ENCODE results near the gene KCNA2.

KCNA2 gene

GRCh38 chr1:110605446-110605845 is 712 bp downstream of the KCNA2 start:
- no peak overlapping the region for H3K27ac ChIP-seq

DNA sequence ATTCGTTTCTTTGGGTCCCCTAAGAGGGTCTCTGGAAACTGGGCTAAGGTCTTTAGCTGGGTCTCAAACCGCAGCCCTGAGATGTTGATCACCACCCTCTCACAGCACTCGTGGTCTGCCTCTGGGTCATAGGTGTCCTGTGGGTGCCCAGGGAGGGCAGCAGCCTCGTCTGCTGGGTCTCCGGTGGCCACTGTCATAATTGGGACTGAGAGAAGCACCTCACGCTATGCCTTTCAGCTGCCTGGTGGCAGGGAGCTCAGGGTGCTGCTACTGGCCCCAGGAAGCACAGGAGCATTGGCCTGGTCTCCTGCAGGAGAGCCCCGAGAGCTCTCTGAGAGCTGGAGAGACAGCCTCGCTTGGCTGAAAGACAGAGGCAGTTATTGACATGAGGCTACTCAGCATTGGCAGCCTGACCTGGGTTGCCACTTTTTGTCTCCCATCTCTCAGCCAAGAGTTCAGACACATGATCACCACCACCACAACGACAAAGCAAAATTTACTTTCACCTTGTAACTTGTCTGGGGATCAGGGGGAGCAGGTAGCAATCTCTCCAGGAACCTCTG is 1.5 kb downstream of the KCNA2 start:
- H3K27ac ChIP-seq, result no peak overlapping the region
- no peak for DNase-seq (ENCODE audit: low read depth, low spot score)

More at GRCh38 chr1:110605446-110605845, 712 bp downstream of the KCNA2 start:
- no peak for DNase-seq (ENCODE audit: low read depth, low spot score)

DNA sequence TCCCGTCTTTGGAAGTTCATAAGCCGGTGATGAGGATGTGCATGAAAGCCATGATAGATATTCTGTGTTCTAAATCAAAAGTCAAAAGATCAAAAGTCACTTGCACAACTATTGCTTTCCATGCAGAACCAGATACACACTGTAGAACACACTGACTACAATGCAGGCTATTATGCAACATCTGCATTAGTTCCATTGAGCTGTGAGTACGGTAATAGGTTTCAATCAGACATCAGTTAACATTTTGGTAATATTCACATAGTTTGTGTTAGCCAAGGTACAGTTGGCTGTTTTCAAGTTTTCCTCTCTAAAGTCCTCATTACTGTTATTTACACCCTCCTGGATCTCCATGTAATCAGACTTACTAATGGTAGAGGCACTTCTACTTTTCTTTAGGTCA is 3.1 kb downstream of the KCNA2 start:
- no peak for DNase-seq (ENCODE audit: low read depth, low spot score)
- no peak overlapping the region for H3K27ac ChIP-seq

- DNase-seq (ENCODE audit: low read depth, low spot score), result no peak
- H3K27ac ChIP-seq, result no peak overlapping the region
Measured at GRCh38 chr1:110602466-110602865, 3.7 kb downstream of the KCNA2 start.

GRCh38 chr1:110601332-110601731 is 4.8 kb downstream of the KCNA2 start:
- DNase-seq (ENCODE audit: low read depth, low spot score), result no peak
- no peak overlapping the region for H3K27ac ChIP-seq

GRCh38 chr1:110600716-110601115 is 5.4 kb downstream of the KCNA2 start:
- no peak for DNase-seq (ENCODE audit: low read depth, low spot score)
- no peak overlapping the region for H3K27ac ChIP-seq

DNA sequence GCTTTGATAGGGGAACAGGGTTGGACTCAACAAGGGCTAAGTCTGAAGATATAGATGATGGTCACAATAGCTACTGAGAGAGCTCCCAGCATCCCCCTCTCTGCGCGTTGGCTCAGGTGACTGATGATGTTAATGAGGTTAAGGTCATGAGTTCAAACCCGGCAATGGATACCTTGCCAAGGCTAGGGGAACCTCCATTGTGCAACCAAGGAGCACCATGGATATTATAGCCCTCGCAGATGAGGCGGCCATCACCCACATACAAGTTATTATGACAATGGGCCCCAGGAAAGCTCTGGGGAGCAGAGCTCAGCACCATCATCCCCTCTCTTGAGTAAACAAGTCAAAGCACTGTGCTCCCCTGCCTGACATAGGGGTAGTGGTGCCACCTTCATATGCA is 8.2 kb downstream of the KCNA2 start:
- no peak for DNase-seq (ENCODE audit: low read depth, low spot score)
- no peak overlapping the region for H3K27ac ChIP-seq

- H3K27ac ChIP-seq, result no peak overlapping the region
- no peak for DNase-seq (ENCODE audit: low read depth, low spot score)
Measured at GRCh38 chr1:110596312-110596711, 9.8 kb downstream of the KCNA2 start.

GRCh38 chr1:110595353-110595710 is 10.8 kb downstream of the KCNA2 start:
- no peak overlapping the region for H3K27ac ChIP-seq
- no peak for DNase-seq (ENCODE audit: low read depth, low spot score)

GRCh38 chr1:110594456-110595352 is 11.5 kb downstream of the KCNA2 start:
- no peak overlapping the region for H3K27ac ChIP-seq
- DNase-seq (ENCODE audit: low read depth, low spot score), result no peak

DNA sequence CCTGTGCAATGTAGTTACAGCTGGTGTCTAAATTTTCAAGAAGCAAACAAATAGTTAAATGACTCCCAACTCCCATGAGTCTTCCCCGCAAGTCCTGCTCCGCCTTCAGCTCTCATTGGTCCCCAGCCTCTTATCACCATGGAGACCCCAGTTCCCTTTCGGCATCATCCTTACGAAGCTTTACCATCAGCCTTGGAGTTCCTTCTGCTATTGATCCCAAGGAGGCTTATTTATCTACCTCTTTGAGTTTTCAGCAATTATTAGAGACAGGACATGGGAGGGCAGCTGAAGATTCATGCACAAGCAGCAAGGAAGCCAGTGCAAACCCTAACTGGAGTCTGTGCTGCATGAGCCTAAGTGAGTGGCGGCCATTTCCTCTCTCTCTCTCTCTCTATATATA is 12.3 kb downstream of the KCNA2 start:
- DNase-seq (ENCODE audit: low read depth, low spot score), result no peak
- H3K27ac ChIP-seq, result no peak overlapping the region

GRCh38 chr1:110591956-110592355 is 14.2 kb downstream of the KCNA2 start:
- no peak for DNase-seq (ENCODE audit: low read depth, low spot score)
- no peak overlapping the region for H3K27ac ChIP-seq

- no peak for DNase-seq (ENCODE audit: low read depth, low spot score)
- no peak overlapping the region for H3K27ac ChIP-seq
Measured at GRCh38 chr1:110588991-110589390, 17.2 kb downstream of the KCNA2 start.

- DNase-seq (ENCODE audit: low read depth, low spot score), result no peak
Measured at GRCh38 chr1:110588486-110588885, 17.7 kb downstream of the KCNA2 start.

GRCh38 chr1:110587906-110588305 is 18.3 kb downstream of the KCNA2 start:
- H3K27ac ChIP-seq, result no peak overlapping the region
- DNase-seq (ENCODE audit: low read depth, low spot score), result no peak

More at GRCh38 chr1:110588486-110588885, 17.7 kb downstream of the KCNA2 start:
- H3K27ac ChIP-seq, result no peak overlapping the region

- no peak overlapping the region for H3K27ac ChIP-seq
- no peak for DNase-seq (ENCODE audit: low read depth, low spot score)
Measured at GRCh38 chr1:110585481-110585880, 20.7 kb downstream of the KCNA2 start.

- no peak for DNase-seq (ENCODE audit: low read depth, low spot score)
- no peak overlapping the region for H3K27ac ChIP-seq
Measured at GRCh38 chr1:110584045-110584444, 22.1 kb downstream of the KCNA2 start.

GRCh38 chr1:110583505-110583904 is 22.7 kb downstream of the KCNA2 start:
- DNase-seq (ENCODE audit: low read depth, low spot score), result no peak
- no peak overlapping the region for H3K27ac ChIP-seq

DNA sequence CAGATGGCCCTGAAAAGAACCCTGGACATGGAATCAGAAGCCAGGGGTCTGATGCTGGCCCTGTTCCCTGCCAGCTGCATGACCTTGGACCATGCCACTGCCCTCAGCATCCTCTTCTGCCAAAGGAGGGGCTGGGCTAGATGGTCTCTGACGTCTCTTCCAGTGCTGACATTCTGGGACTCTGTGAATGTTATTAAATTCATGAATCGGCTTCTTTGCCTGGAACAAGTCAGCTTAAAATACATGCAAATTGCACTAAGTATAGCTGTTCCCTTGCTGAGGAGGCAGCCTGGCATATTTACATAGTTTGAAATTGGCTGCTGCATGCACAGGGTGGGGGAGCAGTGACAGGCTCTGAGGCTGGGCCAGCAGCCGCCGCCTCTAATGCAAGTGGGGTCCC is 23.8 kb downstream of the KCNA2 start:
- no peak overlapping the region for H3K27ac ChIP-seq
- DNase-seq (ENCODE audit: low read depth, low spot score), result no peak

- DNase-seq (ENCODE audit: low read depth, low spot score), result no peak
- no peak overlapping the region for H3K27ac ChIP-seq
Measured at GRCh38 chr1:110581682-110582145, 24.4 kb downstream of the KCNA2 start.

DNA sequence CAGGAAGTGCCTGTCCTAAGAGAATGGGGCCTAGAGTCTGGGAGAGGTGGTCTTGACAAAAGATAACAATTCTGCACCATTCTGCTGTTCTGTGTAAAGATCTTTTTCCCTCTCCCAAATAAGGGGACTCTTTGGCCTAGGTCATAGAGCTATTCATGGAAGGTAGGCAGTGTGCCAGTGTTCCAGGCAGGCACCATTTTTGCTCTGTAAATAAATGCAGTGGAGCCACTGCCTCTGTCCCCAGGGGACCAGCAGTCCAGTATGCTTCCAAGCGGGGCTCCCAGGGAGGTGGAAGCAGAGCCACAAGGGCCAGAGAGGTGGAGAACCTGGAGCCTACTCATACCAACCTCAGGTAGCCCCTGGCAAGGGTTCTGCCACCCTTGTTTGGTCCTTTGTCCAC is 25.9 kb downstream of the KCNA2 start:
- no peak overlapping the region for H3K27ac ChIP-seq
- no peak for DNase-seq (ENCODE audit: low read depth, low spot score)

- no peak for DNase-seq (ENCODE audit: low read depth, low spot score)
- no peak overlapping the region for H3K27ac ChIP-seq
Measured at GRCh38 chr1:110579460-110579859, 26.7 kb downstream of the KCNA2 start.
